Panc1 (cell line): ENCODE measurements around the gene ADAMTS4. TPM values are rescaled to one million over a fixed set of nuclear protein-coding genes. Genes with fewer than 3 reads are reported as not detected.

ENCODE experiments used
- ATAC-seq: fragments of 200-7000 bp; cut with Tn5 transposase; 2 replicates; pipeline ENCODE4 v1.9.1; 2020; ENCODE audit warnings: mild to moderate bottlenecking, moderate library complexity
- BruUV-seq: library from RNA; stranded (reverse); fragments of 400-500 nt; replicated peaks from 2 replicates; lab custom pipeline; 2021; lab: Mats Ljungman, UMichigan
- CTCF ChIA-PET: fragments of 300-600 bp; sonication (Branson Sonifier 250); formaldehyde crosslinking; loops from one replicate; lab custom pipeline; 2022; ENCODE audit warnings: antibody characterized with exemption; lab: Charles Lee
- POLR2A ChIA-PET: fragments of 300-600 bp; sonication (Branson Sonifier 250); formaldehyde crosslinking; loops from one replicate; lab custom pipeline; 2022; ENCODE audit warnings: antibody characterized with exemption; lab: Charles Lee
- DNase-seq: peaks from one replicate; pipeline ENCODE4 v3.0.0-alpha.2; 2010; ENCODE audit warnings: low read depth, low spot score
- H3K27ac ChIP-seq: 2 replicates; pipeline ENCODE4 v1.5.1; 2011; ENCODE audit warnings: mild to moderate bottlenecking, low read length, inconsistent platforms
- H3K27me3 ChIP-seq: fragments of 200-500 bp; sonication (Bioruptor generic); 2 replicates; pipeline ENCODE4 v1.6.0; 2014; ENCODE audit warnings: low read length, inconsistent platforms; ENCODE audit not compliant: control insufficient read depth, insufficient read depth
- H3K36me3 ChIP-seq: fragments of 200-500 bp; sonication (Bioruptor generic); 2 replicates; pipeline ENCODE4 v1.5.1; 2014; ENCODE audit warnings: inconsistent platforms, mild to moderate bottlenecking, low read length, moderate library complexity; ENCODE audit not compliant: control insufficient read depth, insufficient read depth
- H3K4me1 ChIP-seq: 2 replicates; pipeline ENCODE4 v1.5.1; 2011; ENCODE audit warnings: inconsistent platforms, mild to moderate bottlenecking, low read length, moderate library complexity; ENCODE audit not compliant: control insufficient read depth, insufficient read depth
- H3K4me3 ChIP-seq, 2 experiments: 2 replicates each; pipeline ENCODE4 v1.5.1; 2011 to 2012; ENCODE audit warnings: low read depth in 2 of 2, low read length in 2 of 2, mild to moderate bottlenecking in 2 of 2, inconsistent platforms in 1 of 2, moderate library complexity in 1 of 2
- H3K9me3 ChIP-seq: fragments of 200-500 bp; sonication (Bioruptor generic); 2 replicates; pipeline ENCODE4 v1.5.1; 2014; ENCODE audit warnings: low read depth, mild to moderate bottlenecking, inconsistent platforms, low read length, moderate library complexity; ENCODE audit not compliant: control insufficient read depth, insufficient read depth
- CTCF ChIP-seq: fragments of 450-650 bp; IDR thresholded peaks from 2 replicates; pipeline ENCODE4 v1.5.1; 2017; ENCODE audit warnings: mild to moderate bottlenecking
- POLR2AphosphoS5 ChIP-seq: IDR thresholded peaks from 2 replicates; pipeline ENCODE4 v1.6.1; 2012; ENCODE audit warnings: mild to moderate bottlenecking, low read depth, low read length, moderate library complexity
- REST ChIP-seq, 2 experiments: IDR thresholded peaks; 2 replicates each; pipeline ENCODE4 v1.6.1; 2011 to 2012; ENCODE audit warnings: low read depth in 2 of 2, control low read depth in 1 of 2, low read length in 1 of 2, mild to moderate bottlenecking in 1 of 2, moderate library complexity in 1 of 2; ENCODE audit not compliant: insufficient read depth in 1 of 2
- SIN3A ChIP-seq: IDR thresholded peaks from 2 replicates; pipeline ENCODE4 v1.6.1; 2012; ENCODE audit warnings: low read depth, mild to moderate bottlenecking, low read length, moderate library complexity, borderline replicate concordance; ENCODE audit not compliant: insufficient read depth
- TCF7L2 ChIP-seq: IDR thresholded peaks from 2 replicates; pipeline ENCODE4 v1.6.1; 2011; ENCODE audit warnings: mild to moderate bottlenecking, low read depth, low read length, inconsistent platforms
- in situ Hi-C: cut with HindIII; loops from 2 replicates; pipeline ENCODE4 v1.10.0; 2016; ENCODE audit warnings: low sequenced_read_pairs, low pct_unique_long_range_greater_than_20kb
- intact Hi-C: fragments of 100-400 bp; cut with micrococcal nuclease; formaldehyde crosslinking; loops from one replicate; pipeline ENCODE4 v1.10.0; 2022; ENCODE audit not compliant: unreplicated experiment
- total RNA-seq: library from RNA; stranded (reverse); gene quantifications from one replicate; pipeline ENCODE4 v1.2.1, GENCODE V29; 2021; ENCODE audit not compliant: unreplicated experiment

Gene ADAMTS4
- total RNA-seq, 1 experiment from 2014 or later, result 0.26 TPM

DNA sequence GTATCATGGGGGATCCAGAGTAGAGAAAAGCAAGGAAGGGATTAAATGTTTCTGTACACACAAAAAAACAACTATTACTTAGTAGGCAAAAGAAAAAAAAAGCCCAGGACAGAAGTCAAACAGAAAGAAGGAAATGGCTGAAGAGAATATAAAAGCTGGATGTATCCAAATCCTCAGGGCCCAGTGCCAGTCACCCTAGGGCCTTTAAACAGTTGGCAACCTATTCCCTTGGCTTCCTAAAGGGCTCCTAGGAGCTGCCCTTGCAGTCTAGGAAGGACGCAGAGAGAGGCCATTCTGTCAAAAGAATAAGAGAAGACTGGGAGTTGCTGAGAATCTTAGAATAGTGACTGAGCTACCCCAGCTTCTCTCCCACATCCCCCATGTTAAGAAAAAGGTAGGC is 26.5 kb downstream of the ADAMTS4 start:
- intact Hi-C loops (no loop called here), in situ Hi-C loops (no loop called here)
- Histone ChIP-seq H3K36me3 (peaks cover 25% of the 10 kb centered on the region), H3K27me3 (no peaks in the 10 kb centered on the region), H3K27ac (no peak overlapping the region), H3K4me3 (no peak overlapping the region), H3K9me3 (no peaks in the 10 kb centered on the region), H3K4me1 (peaks cover 4% of the 10 kb centered on the region)
- ChIA-PET POLR2A (no interaction called here), CTCF (no interaction called here)
- ATAC-seq (no peak), DNase-seq (no peak)
- TF ChIP-seq SIN3A, result no peak
- no peak for TF ChIP-seq CTCF
- TF ChIP-seq TCF7L2, result no peak
- no TSS peak for BruUV-seq

DNA sequence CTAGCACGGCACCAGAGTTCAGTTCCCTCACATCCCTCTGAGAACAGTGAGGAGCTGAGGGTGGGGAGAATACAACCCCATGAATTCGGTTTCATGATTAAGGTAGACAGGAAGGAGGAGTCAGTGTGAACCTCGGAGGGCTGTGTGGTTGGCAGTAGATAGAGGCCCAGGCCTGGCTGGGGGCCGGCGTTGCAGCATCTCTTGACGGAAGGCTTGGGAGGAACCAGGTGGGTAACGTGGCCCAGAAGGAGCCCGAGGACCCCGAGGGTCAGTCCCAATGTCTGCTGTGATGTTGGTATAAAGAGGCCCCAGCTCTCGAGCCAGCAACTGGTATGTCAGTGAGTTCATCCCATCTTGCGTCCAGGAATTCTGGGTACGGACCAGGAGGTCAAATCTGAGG is 27.2 kb downstream of the ADAMTS4 start:
- DNase-seq, result no peak
- peaks cover 23% of the 10 kb centered on the region for H3K36me3 ChIP-seq
- no peak for ATAC-seq
- intact Hi-C loops, result no loop called here
- ChIA-PET CTCF (no interaction called here), POLR2A (no interaction called here)
- H3K27ac ChIP-seq, result no peak overlapping the region
- H3K9me3 ChIP-seq, result no peaks in the 10 kb centered on the region
- TF ChIP-seq CTCF, result no peak
- TF ChIP-seq SIN3A, result no peak
- no peak for TF ChIP-seq POLR2AphosphoS5
- TF ChIP-seq REST (IDR thresholded peaks at IDR 0.05; ENCODE audit: insufficient read depth in 1 of 2, low read depth in 2 of 2, low read length in 1 of 2), result no peak
- no peak for TF ChIP-seq TCF7L2
- TSS peak; percentile 31 for BruUV-seq
- H3K27me3 ChIP-seq, result no peaks in the 10 kb centered on the region
- H3K4me3 ChIP-seq, result no peak overlapping the region
- in situ Hi-C loops, result no loop called here
- peaks cover 8% of the 10 kb centered on the region for H3K4me1 ChIP-seq
